Measurements from ENCODE around the gene GADD45A. TPM values are rescaled to one million over a fixed set of nuclear protein-coding genes. Genes with fewer than 3 reads are reported as not detected.
"Not testable (repeated sequence)": the region's sequence is repeated elsewhere in the genome, so short reads cannot be mapped to it uniquely, and the experiment has no call there.

The GADD45A gene
- 10 to 100 TPM; 22.4 to 38.0 (median 36.3) TPM for polyA plus RNA-seq (ENCODE audit: insufficient read depth in 1 of 5, insufficient read length in 5 of 5, low replicate concordance in 1 of 5)
- long read RNA-seq, donor 1, transcript GADD45A-202 (4 exons, 1,496 nt) = major isoform, 8 of 20 reads
- long read RNA-seq, donor 1, partial matches to known transcripts = 12 of 20 reads
- long read RNA-seq, donor 1, other reads (novel, unspliced or antisense) = 0 of 20 reads
- long read RNA-seq, donor 2, transcript GADD45A-202 (4 exons, 1,496 nt) = major isoform, 13 of 25 reads
- long read RNA-seq, donor 2, partial matches to known transcripts = 12 of 25 reads
- long read RNA-seq, donor 2, other reads (novel, unspliced or antisense) = 0 of 25 reads
- long read RNA-seq, donor 3, transcript GADD45A-202 (4 exons, 1,496 nt) = major isoform, 7 of 20 reads
- long read RNA-seq, donor 3, partial matches to known transcripts = 12 of 20 reads
- long read RNA-seq, donor 3, other reads (novel, unspliced or antisense) = 0 of 20 reads
- long read RNA-seq, donor 4, transcript GADD45A-202 (4 exons, 1,496 nt) = major isoform, 5 of 14 reads
- long read RNA-seq, donor 4, partial matches to known transcripts = 9 of 14 reads
- long read RNA-seq, donor 4, other reads (novel, unspliced or antisense) = 0 of 14 reads
- long read RNA-seq, donor 5, transcript GADD45A-202 (4 exons, 1,496 nt) = major isoform, 16 of 16 reads
- long read RNA-seq, donor 5, partial matches to known transcripts = 0 of 16 reads
- long read RNA-seq, donor 5, other reads (novel, unspliced or antisense) = 0 of 16 reads
- long read RNA-seq, donor 6, transcript GADD45A-202 (4 exons, 1,496 nt) = major isoform, 28 of 29 reads
- long read RNA-seq, donor 6, partial matches to known transcripts = 0 of 29 reads
- long read RNA-seq, donor 6, other reads (novel, unspliced or antisense) = 0 of 29 reads
- long read RNA-seq, donor 7, transcript GADD45A-202 (4 exons, 1,496 nt) = major isoform, 18 of 20 reads
- long read RNA-seq, donor 7, partial matches to known transcripts = 0 of 20 reads
- long read RNA-seq, donor 7, other reads (novel, unspliced or antisense) = 0 of 20 reads
- long read RNA-seq, donor 8, partial matches to known transcripts = 0 of 4 reads
- long read RNA-seq, donor 8, other reads (novel, unspliced or antisense) = 0 of 4 reads

- peak; percentile 97 to 98 for DNase-seq
These were observed at the start of gene GADD45A for GRCh38 chr1:67685067-67685557. GADD45A (plus strand) TSS chr1:67685201; CDS start chr1:67685495, 294 bp downstream.

GRCh38 chr1:67636146-67636545, 48.9 kb upstream of the GADD45A start:
- no peak for DNase-seq

- no peak for DNase-seq
These were observed 45.6 kb upstream of the GADD45A start for GRCh38 chr1:67639361-67639760.

- DNase-seq = no peak
These were observed 42.4 kb upstream of the GADD45A start for GRCh38 chr1:67642629-67643028.

- no peak for DNase-seq
These were observed 40.4 kb upstream of the GADD45A start for GRCh38 chr1:67644566-67644965.

GRCh38 chr1:67645495-67646144, 39.4 kb upstream of the GADD45A start:
- DNase-seq = no peak

GRCh38 chr1:67646145-67647035, 38.6 kb upstream of the GADD45A start:
- peak in 1 of 2 donors; percentile 45 for DNase-seq

GRCh38 chr1:67647036-67647798, 37.8 kb upstream of the GADD45A start:
- DNase-seq = no peak

GRCh38 chr1:67647814-67648358, 37.1 kb upstream of the GADD45A start:
- DNase-seq = no peak

GRCh38 chr1:67648582-67649326, 36.2 kb upstream of the GADD45A start:
- no peak for DNase-seq

- DNase-seq = no peak
These were observed 34.9 kb upstream of the GADD45A start for GRCh38 chr1:67650061-67650460.

GRCh38 chr1:67651031-67651430, 34.0 kb upstream of the GADD45A start:
- no peak for DNase-seq

- DNase-seq = no peak
These were observed 32.2 kb upstream of the GADD45A start for GRCh38 chr1:67652800-67653199.

- DNase-seq = no peak
These were observed 31.7 kb upstream of the GADD45A start for GRCh38 chr1:67653304-67653703.

GRCh38 chr1:67655581-67655980, 29.4 kb upstream of the GADD45A start:
- no peak for DNase-seq

GRCh38 chr1:67657152-67657551, 27.8 kb upstream of the GADD45A start:
- DNase-seq = not testable (repeated sequence)

- DNase-seq = no peak
These were observed 25.8 kb upstream of the GADD45A start for GRCh38 chr1:67659229-67659628.

- DNase-seq = no peak
These were observed 22.1 kb upstream of the GADD45A start for GRCh38 chr1:67662884-67663283.
